HG02642 (cell line): Measurements from ENCODE around the gene IL1RAPL1.

Experiments used
- ATAC-seq: cut with Tn5 transposase; IDR thresholded peaks from one replicate; pipeline ENCODE4 v1.9.1; 2021; ENCODE audit warnings: mild to moderate bottlenecking; ENCODE audit not compliant: unreplicated experiment, poor library complexity

Gene IL1RAPL1

DNA sequence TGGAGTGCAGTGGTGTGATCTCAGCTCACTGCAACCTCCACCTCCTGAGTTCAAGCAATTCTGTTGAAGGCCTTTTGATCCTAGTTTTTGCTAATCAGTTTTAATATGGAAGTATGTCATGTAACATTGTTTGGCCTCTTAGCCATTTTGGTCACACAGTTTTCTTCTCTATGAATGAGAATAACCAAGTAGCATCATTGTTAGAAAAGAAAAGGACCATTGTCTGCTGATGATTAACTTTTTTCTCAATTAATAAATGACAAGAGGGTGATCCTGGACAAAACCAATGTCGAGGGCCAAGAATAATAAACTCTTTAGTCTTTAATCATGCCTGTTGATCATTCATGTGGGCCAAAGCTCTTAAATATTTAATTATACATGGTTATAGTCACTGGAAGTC, 1338.8 kb downstream of the IL1RAPL1 start:
- ATAC-seq: no peak

- ATAC-seq: no peak
Observed at GRCh38 chrX:29926659-29927058, 1339.4 kb downstream of the IL1RAPL1 start.

DNA sequence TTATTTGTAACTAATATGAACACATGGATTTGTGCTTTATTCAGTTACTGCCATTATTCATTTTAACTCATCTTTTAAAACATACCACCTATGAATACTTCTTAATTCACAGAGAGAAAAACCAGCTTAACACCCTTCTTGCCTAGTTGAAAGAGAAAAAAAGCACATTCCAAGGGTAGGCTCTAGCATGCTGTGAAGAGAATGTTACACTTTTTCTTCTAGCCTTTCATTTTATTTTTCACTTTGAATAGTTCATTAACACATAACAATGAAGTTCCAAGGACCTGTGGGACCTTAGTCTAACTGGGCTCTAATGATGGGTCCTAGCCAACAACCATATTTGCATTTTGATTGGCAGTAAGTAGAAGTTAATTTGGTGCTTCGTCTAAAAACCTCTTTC, 1348.2 kb downstream of the IL1RAPL1 start:
- ATAC-seq: no peak

GRCh38 chrX:29940750-29941149, 1353.5 kb downstream of the IL1RAPL1 start:
- ATAC-seq: no peak

GRCh38 chrX:29941287-29941686, 1354.0 kb downstream of the IL1RAPL1 start:
- no peak for ATAC-seq

DNA sequence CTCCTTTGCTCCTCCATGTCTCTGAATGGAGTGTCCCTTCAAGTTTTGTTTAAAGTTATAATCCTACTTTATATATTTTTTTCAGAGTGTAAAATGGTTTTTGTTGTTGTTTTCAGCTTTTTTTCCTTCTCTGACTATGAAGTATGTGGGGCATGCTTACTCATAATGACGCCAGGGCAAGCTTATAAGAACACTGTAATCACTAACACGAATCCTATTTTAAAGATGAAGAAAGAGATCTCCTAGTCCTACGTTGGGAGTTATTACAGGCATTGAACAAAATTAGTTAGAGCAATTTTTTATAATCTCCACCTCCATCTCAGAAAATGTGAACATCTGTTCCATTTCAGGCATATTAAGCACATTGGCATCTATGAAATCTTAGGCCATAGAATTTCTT, 1360.0 kb downstream of the IL1RAPL1 start:
- ATAC-seq: no peak

GRCh38 chrX:29948653-29949052, 1361.4 kb downstream of the IL1RAPL1 start:
- no peak for ATAC-seq

- no peak for ATAC-seq
Observed at GRCh38 chrX:29952016-29952415, 1364.8 kb downstream of the IL1RAPL1 start.

GRCh38 chrX:29962061-29962460, 1374.8 kb downstream of the IL1RAPL1 start:
- no peak for ATAC-seq

GRCh38 chrX:29965634-29966033, 1378.4 kb downstream of the IL1RAPL1 start:
- no peak for ATAC-seq

GRCh38 chrX:29992083-29992482, 1404.8 kb downstream of the IL1RAPL1 start:
- ATAC-seq: no peak

DNA sequence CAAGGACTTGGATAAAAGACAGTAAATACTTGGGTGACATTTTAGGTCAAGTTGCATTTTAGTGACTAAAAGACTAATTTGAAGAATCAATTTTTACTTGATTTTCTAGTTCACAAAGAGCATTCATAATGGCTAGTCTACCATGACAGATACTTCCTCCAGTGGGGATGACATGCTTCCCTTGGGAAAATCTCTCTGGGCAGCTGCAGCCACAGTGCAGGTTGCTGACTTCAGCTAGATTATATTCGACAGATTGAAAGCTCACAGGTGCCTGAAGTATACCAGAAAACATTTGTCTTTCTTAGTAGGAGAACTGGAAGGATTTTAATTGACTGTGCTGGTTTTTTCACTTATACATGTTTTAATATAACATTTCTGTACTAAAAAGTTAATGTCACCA, 1418.6 kb downstream of the IL1RAPL1 start:
- no peak for ATAC-seq
